Ovary (tissue), 3 donors: ENCODE measurements around the gene PRKG1.

Source experiments
- CTCF ChIP-seq, 3 donors: fragments of 450-650 bp in 2 of 3; fragments of 200-600 bp in 1 of 3; IDR thresholded peaks; one replicate each; pipeline versions ENCODE4 v1.5.1 to v1.8.0; 2016 to 2022; ENCODE audit warnings: antibody characterized with exemption in 3 of 3, mild to moderate bottlenecking in 1 of 3
- EP300 ChIP-seq: sonication (generic); formaldehyde crosslinking; IDR thresholded peaks from one replicate; pipeline ENCODE4 v1.6.1; 2017; ENCODE audit warnings: antibody characterized with exemption
- donor health status: DM: no; HTN: no; CAD: no.

DNA sequence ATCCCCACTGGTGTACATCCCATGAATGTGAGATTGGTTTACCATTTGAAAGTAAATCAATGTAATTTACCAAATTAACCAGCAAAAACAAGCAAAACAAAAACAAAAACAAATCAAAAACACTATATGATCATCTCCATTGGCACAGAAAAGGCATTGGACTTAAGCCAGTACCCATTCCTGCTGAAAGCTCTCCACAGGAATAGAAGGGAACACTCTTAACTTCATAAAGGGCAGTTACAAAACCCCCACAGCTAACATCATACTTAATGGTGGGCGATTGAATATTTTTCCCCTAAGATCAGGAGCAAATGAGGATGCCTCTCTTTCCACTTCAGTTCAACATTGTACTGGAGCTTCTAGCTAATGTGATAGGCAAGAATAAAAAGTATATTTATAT lies 34.1 kb downstream of the PRKG1 start:
- TF ChIP-seq EP300 (no peak), CTCF (IDR thresholded peaks at IDR 0.05) (no peak)
